ENCODE results near the gene CHST3.

The CHST3 gene

DNA sequence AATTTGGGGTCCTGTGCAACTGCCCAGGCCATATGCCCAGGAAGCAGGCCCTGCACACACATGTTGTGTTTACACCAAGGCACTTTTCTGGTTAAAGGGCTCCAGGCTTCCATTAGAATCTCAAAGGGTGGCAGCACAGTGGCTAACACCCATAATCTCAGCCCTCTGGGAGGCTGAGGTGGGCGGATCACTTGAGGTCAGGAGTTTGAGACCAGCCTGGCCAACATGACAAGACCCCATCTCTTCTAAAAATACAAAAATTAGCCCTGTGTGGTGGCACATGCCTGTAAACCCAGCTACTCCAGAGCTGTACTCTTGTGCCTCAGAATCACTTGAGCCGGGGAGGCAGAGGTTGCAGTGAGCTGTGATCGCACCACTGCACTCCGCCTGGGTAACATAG is 70.6 kb downstream of the CHST3 start:
- Histone ChIP-seq H3K4me3 (ENCODE audit: low read length) (no peak overlapping the region), H3K27me3 (ENCODE audit: insufficient read depth, low read length) (no peaks in the 10 kb centered on the region), H2AFZ (ENCODE audit: low read depth, low read length) (no peak overlapping the region), H3K36me3 (ENCODE audit: insufficient read depth, low read length) (no peaks in the 10 kb centered on the region), H3K9me3 (ENCODE audit: low read length) (no peaks in the 10 kb centered on the region), H3K4me1 (ENCODE audit: insufficient read depth, low read length) (peaks cover 12% of the 10 kb centered on the region)

DNA sequence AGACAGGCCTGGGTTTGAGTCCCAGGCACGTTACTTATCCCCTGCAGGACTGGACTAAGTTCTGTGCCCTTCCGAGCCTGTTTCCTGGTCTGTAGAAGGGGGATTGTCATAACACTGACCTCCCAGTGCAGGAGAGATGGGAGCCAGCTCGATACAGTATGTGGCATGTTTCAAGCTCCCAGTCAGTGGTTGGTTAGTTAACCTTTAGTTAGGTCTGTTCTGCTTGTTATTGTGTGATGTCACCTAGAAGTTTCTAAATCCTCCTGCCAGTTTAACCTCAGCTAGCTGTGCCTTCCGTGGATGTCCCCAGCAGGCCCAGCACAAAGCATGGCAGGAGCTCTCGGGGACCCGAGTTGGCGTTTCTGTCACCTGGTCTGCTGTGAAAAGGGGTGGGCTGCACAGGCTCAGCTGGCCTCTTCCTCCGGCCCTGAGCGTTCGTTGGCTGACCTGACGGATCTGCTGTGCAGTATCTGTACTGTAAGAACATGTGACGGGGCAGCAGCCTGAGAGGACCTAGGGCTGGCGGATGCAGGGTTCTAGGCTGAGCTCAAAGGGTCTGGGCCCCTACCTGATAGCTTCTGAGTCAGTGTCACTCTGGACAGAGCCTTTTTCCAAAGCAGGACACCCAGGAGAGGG is 71.2 kb downstream of the CHST3 start:
- Histone ChIP-seq H3K27me3 (ENCODE audit: insufficient read depth, low read length) (no peaks in the 10 kb centered on the region), H3K4me3 (ENCODE audit: low read length) (no peak overlapping the region), H3K36me3 (ENCODE audit: insufficient read depth, low read length) (no peaks in the 10 kb centered on the region), H3K9me3 (ENCODE audit: low read length) (no peaks in the 10 kb centered on the region), H2AFZ (ENCODE audit: low read depth, low read length) (no peak overlapping the region), H3K4me1 (ENCODE audit: insufficient read depth, low read length) (peaks cover 11% of the 10 kb centered on the region)

GRCh38 chr10:72037266-72037665 is 73.1 kb downstream of the CHST3 start:
- H2AFZ ChIP-seq (ENCODE audit: low read depth, low read length), result no peak overlapping the region
- H3K4me1 ChIP-seq (ENCODE audit: insufficient read depth, low read length), result peaks cover 8% of the 10 kb centered on the region
- no peaks in the 10 kb centered on the region for H3K36me3 ChIP-seq (ENCODE audit: insufficient read depth, low read length)
- H3K4me3 ChIP-seq (ENCODE audit: low read length), result no peak overlapping the region
- no peaks in the 10 kb centered on the region for H3K9me3 ChIP-seq (ENCODE audit: low read length)
- H3K27me3 ChIP-seq (ENCODE audit: insufficient read depth, low read length), result no peaks in the 10 kb centered on the region

DNA sequence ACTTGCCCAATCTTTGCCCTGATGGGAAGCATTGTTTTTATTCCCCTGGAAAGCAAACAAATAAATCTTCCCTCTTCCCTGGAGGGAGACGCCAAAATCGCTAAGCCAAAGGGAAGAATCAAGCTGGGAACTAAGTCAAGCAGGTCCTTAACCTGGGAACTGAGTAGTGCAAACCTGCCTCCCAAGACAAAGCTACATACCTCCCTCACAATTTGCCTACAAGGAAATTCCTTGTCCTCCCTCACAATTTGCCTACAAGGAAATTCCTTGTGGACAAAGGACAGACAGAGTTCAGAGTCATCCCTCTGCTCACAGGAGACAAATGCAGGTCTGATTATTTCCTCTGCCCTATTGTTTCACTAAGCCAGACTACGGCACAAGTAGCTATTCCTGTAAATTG is 73.6 kb downstream of the CHST3 start:
- Histone ChIP-seq H3K4me3 (ENCODE audit: low read length) (no peak overlapping the region), H3K9me3 (ENCODE audit: low read length) (no peaks in the 10 kb centered on the region), H2AFZ (ENCODE audit: low read depth, low read length) (no peak overlapping the region), H3K36me3 (ENCODE audit: insufficient read depth, low read length) (no peaks in the 10 kb centered on the region), H3K27me3 (ENCODE audit: insufficient read depth, low read length) (no peaks in the 10 kb centered on the region), H3K4me1 (ENCODE audit: insufficient read depth, low read length) (peaks cover 11% of the 10 kb centered on the region)

DNA sequence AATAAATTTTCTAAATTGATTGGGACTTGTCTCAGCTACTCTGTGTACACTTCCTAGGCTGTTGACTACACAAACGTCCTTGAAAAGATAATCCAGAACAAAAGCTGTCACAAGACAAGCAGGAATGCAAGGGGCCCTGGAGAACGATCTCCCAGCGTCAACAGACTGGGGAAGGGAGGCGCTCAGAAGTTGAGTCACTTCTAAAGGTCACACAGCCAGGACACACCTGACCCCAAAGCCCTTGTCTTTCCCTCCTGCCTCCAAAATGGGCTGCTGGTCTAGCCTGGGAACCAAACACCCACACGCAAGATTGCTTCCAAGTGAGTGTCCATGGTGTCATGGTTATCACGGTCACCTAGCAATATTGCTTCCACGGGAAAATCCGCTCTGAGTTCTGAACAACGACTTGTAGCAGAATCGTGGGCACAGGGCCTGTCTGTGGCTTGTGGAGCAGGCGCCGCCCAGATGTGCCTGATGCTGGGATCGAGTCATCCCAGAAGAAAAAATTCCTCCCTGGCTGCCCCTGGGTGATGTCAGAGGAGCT is 74.3 kb downstream of the CHST3 start:
- Histone ChIP-seq H3K9me3 (ENCODE audit: low read length) (no peaks in the 10 kb centered on the region), H3K4me3 (ENCODE audit: low read length) (no peak overlapping the region)

DNA sequence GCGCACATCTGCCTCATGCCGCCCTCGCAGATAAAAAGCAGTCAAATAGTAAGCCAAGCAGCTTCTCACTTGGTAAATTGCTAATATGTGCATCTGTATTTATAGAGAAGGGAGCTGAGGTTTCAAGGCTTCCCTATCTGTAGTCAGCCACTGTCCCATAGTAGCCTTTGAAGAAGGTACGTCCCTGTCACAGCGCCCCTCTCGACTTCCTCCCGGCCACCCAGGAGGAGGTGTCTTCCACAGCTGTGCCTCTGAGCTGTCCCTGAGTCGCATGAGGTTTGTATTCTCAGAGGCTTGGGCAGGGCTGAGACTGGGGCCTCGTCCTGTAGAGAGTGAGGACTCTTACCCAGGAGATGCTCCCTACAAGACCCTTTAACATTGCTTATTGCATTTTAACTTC is 75.2 kb downstream of the CHST3 start:
- no peak overlapping the region for H2AFZ ChIP-seq (ENCODE audit: low read depth, low read length)
- no peaks in the 10 kb centered on the region for H3K9me3 ChIP-seq (ENCODE audit: low read length)
- H3K27me3 ChIP-seq (ENCODE audit: insufficient read depth, low read length), result no peaks in the 10 kb centered on the region
- no peaks in the 10 kb centered on the region for H3K36me3 ChIP-seq (ENCODE audit: insufficient read depth, low read length)
- peaks cover 15% of the 10 kb centered on the region for H3K4me1 ChIP-seq (ENCODE audit: insufficient read depth, low read length)
- H3K4me3 ChIP-seq (ENCODE audit: low read length), result no peak overlapping the region

More for the DNA sequence above, 74.3 kb downstream of the CHST3 start:
- Histone ChIP-seq H3K36me3 (ENCODE audit: insufficient read depth, low read length) (no peaks in the 10 kb centered on the region), H3K27me3 (ENCODE audit: insufficient read depth, low read length) (no peaks in the 10 kb centered on the region), H2AFZ (ENCODE audit: low read depth, low read length) (no peak overlapping the region), H3K4me1 (ENCODE audit: insufficient read depth, low read length) (peaks cover 15% of the 10 kb centered on the region)

GRCh38 chr10:72041491-72041890 is 77.3 kb downstream of the CHST3 start:
- H3K27me3 ChIP-seq (ENCODE audit: insufficient read depth, low read length), result no peaks in the 10 kb centered on the region
- peaks cover 18% of the 10 kb centered on the region for H3K4me1 ChIP-seq (ENCODE audit: insufficient read depth, low read length)
- H2AFZ ChIP-seq (ENCODE audit: low read depth, low read length), result no peak overlapping the region
- H3K4me3 ChIP-seq (ENCODE audit: low read length), result no peak overlapping the region
- H3K9me3 ChIP-seq (ENCODE audit: low read length), result no peaks in the 10 kb centered on the region
- no peaks in the 10 kb centered on the region for H3K36me3 ChIP-seq (ENCODE audit: insufficient read depth, low read length)

- Histone ChIP-seq H3K27me3 (ENCODE audit: insufficient read depth, low read length) (no peaks in the 10 kb centered on the region), H3K4me1 (ENCODE audit: insufficient read depth, low read length) (peaks cover 12% of the 10 kb centered on the region), H3K9me3 (ENCODE audit: low read length) (no peaks in the 10 kb centered on the region), H2AFZ (ENCODE audit: low read depth, low read length) (no peak overlapping the region), H3K4me3 (ENCODE audit: low read length) (no peak overlapping the region), H3K36me3 (ENCODE audit: insufficient read depth, low read length) (no peaks in the 10 kb centered on the region)
Measured at GRCh38 chr10:72043016-72043834, 79.0 kb downstream of the CHST3 start.

DNA sequence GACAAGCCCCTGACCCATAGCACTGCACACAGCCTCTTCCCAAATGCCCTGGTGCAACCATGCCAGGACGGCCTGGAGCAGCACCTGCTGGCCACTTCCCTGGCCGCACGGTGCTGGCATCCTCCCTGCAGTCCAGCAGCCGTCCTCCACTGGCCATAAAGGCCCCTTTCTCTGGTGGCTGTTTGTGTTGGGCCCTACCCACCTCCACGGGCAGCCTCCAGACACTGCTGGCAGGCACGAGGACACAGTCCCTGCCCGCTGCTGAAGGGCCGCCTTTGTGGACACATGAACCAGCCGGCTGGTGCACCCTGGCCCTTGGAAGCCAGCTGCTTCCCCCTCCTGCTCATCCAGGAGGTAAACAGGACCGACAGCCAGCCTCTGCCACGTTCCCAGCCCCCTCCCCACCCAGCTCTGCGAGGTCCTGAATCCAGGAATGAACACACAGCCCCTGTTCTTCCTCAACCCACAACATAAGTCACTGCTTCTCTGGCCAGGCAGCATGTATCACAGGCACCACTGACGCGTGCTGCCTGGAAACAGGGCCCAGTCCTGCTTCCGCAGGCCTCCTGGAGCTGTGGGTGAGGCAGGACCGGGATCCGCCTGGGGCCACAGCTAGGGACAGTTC is 80.3 kb downstream of the CHST3 start:
- no peaks in the 10 kb centered on the region for H3K27me3 ChIP-seq (ENCODE audit: insufficient read depth, low read length)

GRCh38 chr10:72045586-72045985 is 81.4 kb downstream of the CHST3 start:
- peaks cover 10% of the 10 kb centered on the region for H3K4me1 ChIP-seq (ENCODE audit: insufficient read depth, low read length)
- no peaks in the 10 kb centered on the region for H3K27me3 ChIP-seq (ENCODE audit: insufficient read depth, low read length)
- peaks cover 2% of the 10 kb centered on the region for H3K9me3 ChIP-seq (ENCODE audit: low read length)
- H2AFZ ChIP-seq (ENCODE audit: low read depth, low read length), result no peak overlapping the region
- H3K4me3 ChIP-seq (ENCODE audit: low read length), result no peak overlapping the region
- no peaks in the 10 kb centered on the region for H3K36me3 ChIP-seq (ENCODE audit: insufficient read depth, low read length)

More for the DNA sequence above, 80.3 kb downstream of the CHST3 start:
- Histone ChIP-seq H2AFZ (ENCODE audit: low read depth, low read length) (no peak overlapping the region), H3K9me3 (ENCODE audit: low read length) (peaks cover 1% of the 10 kb centered on the region), H3K36me3 (ENCODE audit: insufficient read depth, low read length) (no peaks in the 10 kb centered on the region), H3K4me1 (ENCODE audit: insufficient read depth, low read length) (peaks cover 10% of the 10 kb centered on the region), H3K4me3 (ENCODE audit: low read length) (no peak overlapping the region)

GRCh38 chr10:72048450-72049124 is 84.4 kb downstream of the CHST3 start:
- Histone ChIP-seq H3K4me1 (ENCODE audit: insufficient read depth, low read length) (peaks cover 3% of the 10 kb centered on the region), H3K27me3 (ENCODE audit: insufficient read depth, low read length) (no peaks in the 10 kb centered on the region), H2AFZ (ENCODE audit: low read depth, low read length) (no peak overlapping the region), H3K9me3 (ENCODE audit: low read length) (peaks cover 2% of the 10 kb centered on the region), H3K36me3 (ENCODE audit: insufficient read depth, low read length) (no peaks in the 10 kb centered on the region), H3K4me3 (ENCODE audit: low read length) (no peak overlapping the region)

DNA sequence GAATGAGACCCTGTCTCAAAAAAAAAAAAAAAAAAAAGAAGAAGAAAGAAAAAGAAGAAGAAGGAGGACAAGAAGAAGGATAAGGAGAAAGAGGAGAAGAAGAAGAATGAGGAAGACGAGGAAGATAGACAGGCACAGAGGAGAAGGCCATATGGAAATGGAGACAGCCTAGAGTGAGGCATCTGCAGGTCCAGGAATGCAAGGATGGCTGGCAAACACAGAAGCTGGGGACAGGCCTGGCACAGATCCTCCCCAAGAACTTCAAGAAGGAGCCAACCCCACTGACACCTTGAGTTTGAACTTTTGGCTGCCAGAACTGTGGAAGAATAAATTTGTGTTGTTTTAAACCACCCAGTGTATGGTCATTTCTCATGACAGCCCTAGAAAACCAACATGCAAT is 85.3 kb downstream of the CHST3 start:
- H3K36me3 ChIP-seq (ENCODE audit: insufficient read depth, low read length), result no peaks in the 10 kb centered on the region
- no peaks in the 10 kb centered on the region for H3K27me3 ChIP-seq (ENCODE audit: insufficient read depth, low read length)
- peaks cover 3% of the 10 kb centered on the region for H3K4me1 ChIP-seq (ENCODE audit: insufficient read depth, low read length)
- no peak overlapping the region for H2AFZ ChIP-seq (ENCODE audit: low read depth, low read length)
- H3K9me3 ChIP-seq (ENCODE audit: low read length), result peaks cover 2% of the 10 kb centered on the region
- no peak overlapping the region for H3K4me3 ChIP-seq (ENCODE audit: low read length)

All from neuron (in vitro differentiated cells).